ENCODE measurements around the gene ODC1. TPM values are rescaled to one million over a fixed set of nuclear protein-coding genes. Genes with fewer than 3 reads are reported as not detected.

Gene ODC1
- total RNA-seq, 2 donors from 2014 or later: 104 to 123 TPM

- no peaks in the 10 kb centered on the region for H3K27me3 ChIP-seq (replicated peaks; ENCODE audit: insufficient read depth)
- DNase-seq (ENCODE audit: low spot score): no peak
- ATAC-seq (ENCODE audit: insufficient number of reproducible peaks, low FRiP score, low read depth): no peak
- no peak overlapping the region for H3K27ac ChIP-seq
- TF ChIP-seq CTCF (IDR thresholded peaks at IDR 0.05): no peak
- H3K9me3 ChIP-seq: no peaks in the 10 kb centered on the region
- no peak overlapping the region for H3K4me3 ChIP-seq
- no peaks in the 10 kb centered on the region for H3K4me1 ChIP-seq (ENCODE audit: control insufficient read depth in 1 of 2, low read depth in 2 of 2)
- no peaks in the 10 kb centered on the region for H3K36me3 ChIP-seq
Observed at GRCh38 chr2:10481666-10482157, 33.6 kb upstream of the ODC1 start.

DNA sequence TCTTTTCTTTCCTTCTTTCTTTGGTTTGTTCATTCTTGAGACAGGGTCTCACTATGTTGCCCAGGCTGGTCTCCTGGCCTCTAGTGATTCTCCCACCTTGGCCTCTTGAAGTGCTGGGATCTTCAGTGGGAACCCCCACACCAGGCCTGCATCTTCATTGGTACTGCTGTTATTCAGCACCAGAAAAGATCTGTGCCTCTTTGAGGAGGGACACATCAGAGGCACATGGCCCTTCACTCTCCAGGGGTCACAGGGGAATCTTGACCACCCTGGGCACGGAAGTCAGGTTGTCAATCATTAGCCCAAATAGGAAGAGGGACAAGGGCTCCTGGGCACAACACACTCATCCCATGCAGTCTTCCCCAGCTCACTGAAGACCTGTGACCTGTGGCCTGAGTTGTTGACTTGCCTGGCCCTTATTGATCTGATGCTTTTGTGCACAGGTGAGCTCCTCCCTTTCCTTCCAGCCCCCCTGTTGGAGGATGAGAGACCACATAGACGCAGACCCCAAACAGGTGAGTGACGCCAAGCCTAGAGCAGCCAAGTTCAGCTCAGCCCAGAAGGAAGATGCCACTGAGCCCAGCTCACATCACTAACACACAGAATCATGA is 33.0 kb upstream of the ODC1 start:
- Histone ChIP-seq H3K27ac (no peak overlapping the region), H3K27me3 (replicated peaks; ENCODE audit: insufficient read depth) (no peaks in the 10 kb centered on the region), H3K9me3 (no peaks in the 10 kb centered on the region), H3K4me1 (ENCODE audit: control insufficient read depth in 1 of 2, low read depth in 2 of 2) (no peaks in the 10 kb centered on the region), H3K36me3 (no peaks in the 10 kb centered on the region), H3K4me3 (no peak overlapping the region)
- TF ChIP-seq CTCF (IDR thresholded peaks at IDR 0.05): no peak
- DNase-seq (ENCODE audit: low spot score) (no peak), ATAC-seq (ENCODE audit: insufficient number of reproducible peaks, low FRiP score, low read depth) (no peak)

DNA sequence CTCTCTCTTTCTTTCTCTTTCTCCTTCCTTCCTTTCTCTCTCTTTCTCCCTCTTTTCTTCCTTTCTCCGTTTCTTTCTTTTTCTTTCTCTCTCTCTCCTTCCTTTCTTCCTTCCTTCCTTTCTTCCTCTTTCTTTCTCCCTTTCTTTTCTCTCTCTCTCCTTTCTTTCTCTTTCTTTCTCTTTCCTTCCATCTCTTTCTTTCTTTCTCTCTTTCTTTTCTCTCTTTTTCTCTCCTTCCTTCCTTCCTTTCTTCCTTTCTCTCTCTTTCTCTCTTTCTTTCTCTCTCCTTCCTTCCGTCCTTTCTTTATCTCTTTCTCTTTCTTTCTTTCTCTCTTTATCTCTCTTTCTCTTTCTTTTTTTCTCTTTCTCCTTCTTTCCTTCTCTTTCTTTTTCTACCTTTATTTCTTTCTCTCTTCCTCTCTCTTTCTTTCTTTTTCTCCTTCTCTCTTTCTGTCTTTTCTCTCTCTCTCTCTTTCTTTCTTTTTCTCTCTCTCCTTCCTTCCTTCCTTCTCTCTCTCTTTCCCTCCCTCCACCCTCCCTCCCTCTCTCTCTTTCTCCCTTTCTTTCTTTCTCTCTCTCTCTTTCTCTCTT is 32.3 kb upstream of the ODC1 start:
- no peaks in the 10 kb centered on the region for H3K27me3 ChIP-seq (replicated peaks; ENCODE audit: insufficient read depth)
- DNase-seq (ENCODE audit: low spot score) (no peak), ATAC-seq (ENCODE audit: insufficient number of reproducible peaks, low FRiP score, low read depth) (no peak)
- TF ChIP-seq CTCF (IDR thresholded peaks at IDR 0.05): no peak
- H3K9me3 ChIP-seq: no peaks in the 10 kb centered on the region
- no peaks in the 10 kb centered on the region for H3K4me1 ChIP-seq (ENCODE audit: control insufficient read depth in 1 of 2, low read depth in 2 of 2)
- no peak overlapping the region for H3K4me3 ChIP-seq
- H3K36me3 ChIP-seq: no peaks in the 10 kb centered on the region
- H3K27ac ChIP-seq: no peak overlapping the region

- no peak for TF ChIP-seq CTCF (IDR thresholded peaks at IDR 0.05)
- Histone ChIP-seq H3K4me1 (ENCODE audit: control insufficient read depth in 1 of 2, low read depth in 2 of 2) (no peaks in the 10 kb centered on the region), H3K27ac (no peak overlapping the region), H3K4me3 (no peak overlapping the region), H3K27me3 (replicated peaks; ENCODE audit: insufficient read depth) (no peaks in the 10 kb centered on the region), H3K9me3 (no peaks in the 10 kb centered on the region), H3K36me3 (no peaks in the 10 kb centered on the region)
- no peak for ATAC-seq (ENCODE audit: insufficient number of reproducible peaks, low FRiP score, low read depth)
- DNase-seq (ENCODE audit: low spot score): no peak
Observed at GRCh38 chr2:10478916-10479315, 30.8 kb upstream of the ODC1 start.

GRCh38 chr2:10478298-10478625 is 30.1 kb upstream of the ODC1 start:
- Histone ChIP-seq H3K9me3 (no peaks in the 10 kb centered on the region), H3K4me3 (no peak overlapping the region), H3K27me3 (replicated peaks; ENCODE audit: insufficient read depth) (no peaks in the 10 kb centered on the region), H3K36me3 (no peaks in the 10 kb centered on the region), H3K4me1 (ENCODE audit: control insufficient read depth in 1 of 2, low read depth in 2 of 2) (no peaks in the 10 kb centered on the region), H3K27ac (no peak overlapping the region)
- DNase-seq (ENCODE audit: low spot score): no peak
- ATAC-seq (ENCODE audit: insufficient number of reproducible peaks, low FRiP score, low read depth): no peak
- TF ChIP-seq CTCF (IDR thresholded peaks at IDR 0.05): no peak

Data from thoracic aorta (tissue), 2 donors.